Epidermal melanocyte (primary cell): ENCODE data around the gene GH2.
"Not testable (repeated sequence)": the region's sequence is repeated elsewhere in the genome, so short reads cannot be mapped to it uniquely, and the experiment has no call there.

ENCODE experiments used
- DNase-seq: peaks from one replicate; pipeline ENCODE4 v3.0.0; 2011; ENCODE audit warnings: low spot score; ENCODE audit not compliant: insufficient read length

Gene GH2

GRCh38 chr17:63911041-63911635 is 29.4 kb upstream of the GH2 start, which contains the start of gene CSHL1:
CSHL1 (minus strand) TSS chr17:63911258; CDS start chr17:63911196, 62 bp downstream.
- DNase-seq = no peak

- DNase-seq = no peak
Measured at GRCh38 chr17:63910096-63910495, 28.4 kb upstream of the GH2 start.

GRCh38 chr17:63909586-63909985 is 27.8 kb upstream of the GH2 start:
- DNase-seq = not testable (repeated sequence)

GRCh38 chr17:63907161-63907778 is 25.5 kb upstream of the GH2 start:
- DNase-seq = not testable (repeated sequence)

GRCh38 chr17:63904796-63905195 is 23.1 kb upstream of the GH2 start:
- not testable (repeated sequence) for DNase-seq

GRCh38 chr17:63903787-63904201 is 22.1 kb upstream of the GH2 start:
- DNase-seq = not testable (repeated sequence)

- DNase-seq = not testable (repeated sequence)
Measured at GRCh38 chr17:63901971-63902370, 20.2 kb upstream of the GH2 start.

- not testable (repeated sequence) for DNase-seq
Measured at GRCh38 chr17:63898899-63899798, 17.4 kb upstream of the GH2 start.

- not testable (repeated sequence) for DNase-seq
Measured at GRCh38 chr17:63896524-63897354, 15.0 kb upstream of the GH2 start, which contains the start of gene CSH1. CSH1 (minus strand) TSS chr17:63896574; CDS start chr17:63896511, 63 bp downstream.

- DNase-seq = not testable (repeated sequence)
Measured at GRCh38 chr17:63894821-63895220, 13.1 kb upstream of the GH2 start.

GRCh38 chr17:63894021-63894420 is 12.3 kb upstream of the GH2 start:
- DNase-seq = not testable (repeated sequence)

- not testable (repeated sequence) for DNase-seq
Measured at GRCh38 chr17:63892316-63893037, 10.7 kb upstream of the GH2 start.

GRCh38 chr17:63889026-63889848 is 7.5 kb upstream of the GH2 start:
- not testable (repeated sequence) for DNase-seq

- DNase-seq = not testable (repeated sequence)
Measured at GRCh38 chr17:63885119-63885518, 3.4 kb upstream of the GH2 start.

- DNase-seq = not testable (repeated sequence)
Measured at GRCh38 chr17:63882626-63883126, 932 bp upstream of the GH2 start.

GRCh38 chr17:63881337-63881736 is 407 bp downstream of the GH2 start:
- DNase-seq = not testable (repeated sequence)

- no peak for DNase-seq
Measured at GRCh38 chr17:63880706-63881105, 1.0 kb downstream of the GH2 start.

GRCh38 chr17:63878413-63878812 is 3.3 kb downstream of the GH2 start:
- DNase-seq = not testable (repeated sequence)

GRCh38 chr17:63874693-63875092 is 7.1 kb downstream of the GH2 start:
- DNase-seq = not testable (repeated sequence)
